PFSK-1 (cell line): ENCODE data around the gene PARP1.

ENCODE experiments used
- FOXP2 ChIP-seq: optimal IDR thresholded peaks from 2 replicates; pipeline ENCODE3; 2011; ENCODE audit warnings: borderline replicate concordance, control low read depth, inconsistent platforms; ENCODE audit not compliant: insufficient read depth; ENCODE audit errors: extremely low read length, extremely low read depth
- POLR2AphosphoS5 ChIP-seq: IDR thresholded peaks from 2 replicates; pipeline ENCODE4 v1.6.1; 2012; ENCODE audit warnings: low read depth, mild to moderate bottlenecking, control low read depth, low read length, moderate library complexity
- REST ChIP-seq, 2 experiments: IDR thresholded peaks; 2 replicates each; pipeline versions ENCODE4 v1.6.1 to v1.8.0; 2011 to 2012; ENCODE audit warnings: low read depth in 2 of 2, low read length in 2 of 2, control low read depth in 1 of 2, inconsistent platforms in 1 of 2, mild to moderate bottlenecking in 1 of 2, moderate library complexity in 1 of 2; ENCODE audit not compliant: insufficient read depth in 1 of 2
- SIN3A ChIP-seq: IDR thresholded peaks from 2 replicates; pipeline ENCODE4 v1.6.1; 2012; ENCODE audit warnings: mild to moderate bottlenecking, low read length, moderate library complexity, borderline replicate concordance; ENCODE audit not compliant: insufficient read depth
- TAF1 ChIP-seq: IDR thresholded peaks from 2 replicates; pipeline ENCODE4 v1.6.1; 2012; ENCODE audit warnings: low read length, control low read depth, borderline replicate concordance; ENCODE audit not compliant: insufficient read depth

The PARP1 gene

GRCh38 chr1:226417830-226418546 is 10.1 kb upstream of the PARP1 start:
- TF ChIP-seq REST (IDR thresholded peaks at IDR 0.05; ENCODE audit: insufficient read depth in 1 of 2, low read depth in 2 of 2, low read length in 2 of 2) (no peak), FOXP2 (no peak), POLR2AphosphoS5 (no peak), SIN3A (no peak), TAF1 (no peak)

- no peak for TF ChIP-seq FOXP2
- TF ChIP-seq REST (IDR thresholded peaks at IDR 0.05; ENCODE audit: insufficient read depth in 1 of 2, low read depth in 2 of 2, low read length in 2 of 2) = no peak
- no peak for TF ChIP-seq TAF1
- no peak for TF ChIP-seq SIN3A
- TF ChIP-seq POLR2AphosphoS5 = no peak
Measured at GRCh38 chr1:226417350-226417749, 9.5 kb upstream of the PARP1 start.

- TF ChIP-seq REST (IDR thresholded peaks at IDR 0.05; ENCODE audit: insufficient read depth in 1 of 2, low read depth in 2 of 2, low read length in 2 of 2) (no peak), SIN3A (no peak), POLR2AphosphoS5 (no peak), FOXP2 (no peak), TAF1 (no peak)
Measured at GRCh38 chr1:226414098-226414698, 6.3 kb upstream of the PARP1 start.

- TF ChIP-seq FOXP2 (no peak), SIN3A (no peak), TAF1 (no peak), POLR2AphosphoS5 (no peak), REST (IDR thresholded peaks at IDR 0.05; ENCODE audit: insufficient read depth in 1 of 2, low read depth in 2 of 2, low read length in 2 of 2) (no peak)
Measured at GRCh38 chr1:226411619-226412018, 3.7 kb upstream of the PARP1 start.
